Measurements from ENCODE around the gene EVI5. TPM values are rescaled to one million over a fixed set of nuclear protein-coding genes. Genes with fewer than 3 reads are reported as not detected.

EVI5 gene
- total and polyA plus RNA-seq, 2 donors (not counting 1 experiment from before 2014, with no cell fraction given) = 1.5 to 36.3 TPM

- TF ChIP-seq CTCF (IDR thresholded peaks at IDR 0.05) (peak; percentile 64), EZH2 (IDR thresholded peaks at IDR 0.05; ENCODE audit: borderline replicate concordance, insufficient read depth, low read depth, low read length, poor library complexity, severe bottlenecking) (no peak)
- DNase-seq = peak; percentile 72
- peaks cover 0 to 13% (median 0%) of the 10 kb centered on the region in 3 donors for H3K9me3 ChIP-seq (ENCODE audit: control extremely low read depth in 1 of 3, control insufficient read depth in 2 of 3, insufficient read depth in 1 of 3, low read length in 2 of 3)
- Mint-ChIP-seq H3K4me3 (peak overlapping the region; percentile 87), H3K27me3 (peaks cover 28% of the 10 kb centered on the region), H3K9me3 (ENCODE audit: insufficient read depth) (no peaks in the 10 kb centered on the region), H3K27ac (no peak overlapping the region), H3K4me1 (peaks cover 32% of the 10 kb centered on the region)
- H3K79me2 ChIP-seq (ENCODE audit: control insufficient read depth, insufficient read depth, low read length) = no peaks in the 10 kb centered on the region
- intact Hi-C loops (cut with micrococcal nuclease) = loop anchor here (5.0 to 10.0 kb wide), 3 partner anchors 49 to 188 kb away; partner anchors contain the start of genes GLMN and RPAP2
- no peaks in the 10 kb centered on the region for H4K20me1 ChIP-seq (ENCODE audit: control insufficient read depth, insufficient read depth, low read length, poor library complexity, severe bottlenecking)
- peak overlapping the region; percentile 42 to 70 (median 60) for H3K4me3 ChIP-seq (ENCODE audit: control extremely low read depth in 1 of 5, extremely low read depth in 1 of 5, insufficient read depth in 1 of 5, low read depth in 2 of 5, low read length in 4 of 5)
- ATAC-seq (ENCODE audit: low read depth) = peak; percentile 67
- peak overlapping the region; percentile 76 for H3K9ac ChIP-seq (ENCODE audit: low read length)
- POLR2A ChIA-PET = no interaction called here
- H2AFZ ChIP-seq (ENCODE audit: insufficient read depth, low read depth, low read length, poor library complexity, severe bottlenecking) = peak overlapping the region; percentile 89
- H3K4me2 ChIP-seq (replicated peaks; ENCODE audit: low read depth, low read length, poor library complexity, severe bottlenecking) = peak overlapping the region; percentile 95
- peaks cover 0 to 54% (median 19%) of the 10 kb centered on the region in 4 experiments for H3K27me3 ChIP-seq (replicated peaks in 1 of 4; ENCODE audit: control extremely low read depth in 1 of 4, control insufficient read depth in 3 of 4, insufficient read depth in 4 of 4, low read length in 3 of 4)
- H3K27ac ChIP-seq (ENCODE audit: low read length in 2 of 2) = no peak overlapping the region
- H3K36me3 ChIP-seq (replicated peaks in 1 of 2; ENCODE audit: control extremely low read depth in 1 of 2, control insufficient read depth in 1 of 2, extremely low read depth in 1 of 2, insufficient read depth in 2 of 2, low read length in 1 of 2) = no peaks in the 10 kb centered on the region
- CTCF ChIA-PET = interaction anchor here (1.0 to 1.2 kb wide), 2 partner anchors 68 to 175 kb away, joined by 3 read pairs; no protein-coding TSS in a partner anchor
- 1% methylated on average over 75 of the region's 82 CpGs for WGBS (ENCODE audit: insufficient coverage)
- H3K4me1 ChIP-seq (ENCODE audit: control insufficient read depth in 2 of 2, insufficient read depth in 2 of 2, low read length in 2 of 2) = peaks cover 31 to 40% of the 10 kb centered on the region in 2 donors
Measured at GRCh38 chr1:92485381-92486250, 299.3 kb downstream of the EVI5 start.

Measured in B cell (primary cell).